SK-N-SH (cell line): Measurements from ENCODE around the gene HMGXB4. TPM values are rescaled to one million over a fixed set of nuclear protein-coding genes. Genes with fewer than 3 reads are reported as not detected.

Experiments used
- CTCF ChIA-PET: fragments of 300-600, 350-600 bp; formaldehyde crosslinking; extraction: SDS; loops from one replicate; lab custom pipeline; 2021; lab: Yijun Ruan, JAX
- POLR2A ChIA-PET: fragments of 350-600 bp; sonication (Branson Sonifier 250); formaldehyde crosslinking; extraction: SDS; loops from one replicate; lab custom pipeline; 2020; ENCODE audit warnings: antibody characterized with exemption, inconsistent platforms; lab: Yijun Ruan, JAX
- DNase-seq: peaks from one replicate; pipeline ENCODE4 v3.0.0; 2012
- H2AFZ ChIP-seq: fragments of 200-600 bp; sonication (generic); 2 replicates; pipeline ENCODE4 v1.8.1; 2016; ENCODE audit warnings: antibody characterized with exemption, mild to moderate bottlenecking, low read depth
- H3F3A ChIP-seq: fragments of 200-600 bp; sonication (generic); replicated peaks from 2 replicates; pipeline ENCODE3; 2016; ENCODE audit warnings: antibody characterized with exemption, mild to moderate bottlenecking; ENCODE audit not compliant: insufficient read depth
- H3K27ac ChIP-seq, 2 experiments: fragments of 200-500 bp in 1 of 2; fragments of 200-600 bp in 1 of 2; sonication (Bioruptor generic) in 1 of 2; sonication (generic), shearing (Covaris generic) in 1 of 2; 2 replicates each; pipeline versions ENCODE4 v1.5.1 to v1.6.1; 2014 to 2016; ENCODE audit warnings: low read depth in 2 of 2, inconsistent platforms in 1 of 2, low read length in 1 of 2, mild to moderate bottlenecking in 1 of 2, mixed read lengths in 1 of 2
- H3K27me3 ChIP-seq: fragments of 200-600 bp; sonication (generic), shearing (Covaris generic); 2 replicates; pipeline ENCODE4 v1.6.1; 2016; ENCODE audit warnings: mixed run types; ENCODE audit not compliant: insufficient read depth
- H3K36me3 ChIP-seq, 2 experiments: fragments of 200-500 bp in 1 of 2; fragments of 200-600 bp in 1 of 2; sonication (Bioruptor generic) in 1 of 2; sonication (generic) in 1 of 2; replicated peaks in 1 of 2; 2 replicates each; pipeline versions ENCODE3 to v1.5.1; 2014 to 2016; ENCODE audit warnings: low read length in 1 of 2, mild to moderate bottlenecking in 1 of 2; ENCODE audit not compliant: insufficient read depth in 2 of 2, control insufficient read depth in 1 of 2
- H3K4me1 ChIP-seq, 2 experiments: fragments of 200-500 bp in 1 of 2; fragments of 200-600 bp in 1 of 2; sonication (Bioruptor generic) in 1 of 2; sonication (generic), shearing (Covaris generic) in 1 of 2; 2 replicates each; pipeline versions ENCODE4 v1.5.1 to v1.6.1; 2014 to 2016; ENCODE audit warnings: low read depth in 1 of 2, low read length in 1 of 2, mixed run types in 1 of 2; ENCODE audit not compliant: insufficient read depth in 2 of 2, control insufficient read depth in 1 of 2
- H3K4me2 ChIP-seq: fragments of 200-600 bp; sonication (generic), shearing (Covaris generic); 2 replicates; pipeline ENCODE4 v1.6.1; 2017; ENCODE audit warnings: mixed run types
- H3K4me3 ChIP-seq, 2 experiments: fragments of 200-500 bp in 1 of 2; fragments of 200-600 bp in 1 of 2; sonication (Bioruptor generic) in 1 of 2; sonication (generic), shearing (Covaris generic) in 1 of 2; 2 replicates each; pipeline versions ENCODE4 v1.5.1 to v1.8.1; 2014 to 2016; ENCODE audit warnings: low read depth in 2 of 2, inconsistent platforms in 1 of 2, low read length in 1 of 2, mild to moderate bottlenecking in 1 of 2, mixed read lengths in 1 of 2, moderate library complexity in 1 of 2
- H3K79me2 ChIP-seq: fragments of 200-600 bp; sonication (generic); 2 replicates; pipeline ENCODE4 v1.8.1; 2017; ENCODE audit warnings: mild to moderate bottlenecking; ENCODE audit not compliant: insufficient read depth
- H3K9ac ChIP-seq: fragments of 200-600 bp; sonication (generic); 2 replicates; pipeline ENCODE4 v1.6.1; 2017; ENCODE audit warnings: mixed run types
- H3K9me2 ChIP-seq: fragments of 200-600 bp; sonication (generic); 2 replicates; pipeline ENCODE4 v1.6.1; 2017; ENCODE audit warnings: mixed run types
- H3K9me3 ChIP-seq: fragments of 200-600 bp; sonication (generic); 2 replicates; pipeline ENCODE4 v1.6.1; 2017; ENCODE audit warnings: mixed run types, mild to moderate bottlenecking, moderate library complexity
- H4K20me1 ChIP-seq: fragments of 200-600 bp; sonication (generic); 2 replicates; pipeline ENCODE4 v1.6.1; 2017; ENCODE audit warnings: mild to moderate bottlenecking, mixed run types; ENCODE audit not compliant: insufficient read depth
- ELF1 ChIP-seq: IDR thresholded peaks from 2 replicates; pipeline ENCODE4 v1.4.0; 2012
- FOXJ3 ChIP-seq: sonication (generic); formaldehyde crosslinking; IDR thresholded peaks from 2 replicates; pipeline ENCODE4 v1.5.1; 2020; ENCODE audit warnings: mild to moderate bottlenecking, missing genetic modification reagents
- FOXM1 ChIP-seq: IDR thresholded peaks from 2 replicates; pipeline ENCODE4 v1.4.0; 2012; ENCODE audit warnings: low read depth, mild to moderate bottlenecking
- GATA2 ChIP-seq: sonication (generic); formaldehyde crosslinking; IDR thresholded peaks from 2 replicates; pipeline ENCODE4 v1.5.0; 2020; ENCODE audit warnings: mild to moderate bottlenecking, missing genetic modification reagents
- JUND ChIP-seq: IDR thresholded peaks from 2 replicates; pipeline ENCODE4 v1.4.0; 2012
- MEF2A ChIP-seq: IDR thresholded peaks from 2 replicates; pipeline ENCODE4 v1.4.0; 2012; ENCODE audit warnings: low read depth, borderline replicate concordance
- NRF1 ChIP-seq: IDR thresholded peaks from 2 replicates; pipeline ENCODE4 v1.6.1; 2012; ENCODE audit warnings: low read depth, mild to moderate bottlenecking, low read length
- PBX3 ChIP-seq: IDR thresholded peaks from 2 replicates; pipeline ENCODE4; 2012
- POLR2AphosphoS5 ChIP-seq: IDR thresholded peaks from 2 replicates; pipeline ENCODE4 v1.6.1; 2012; ENCODE audit warnings: low read depth, low read length
- REST ChIP-seq: IDR thresholded peaks from 2 replicates; pipeline ENCODE4 v1.6.1; 2012; ENCODE audit warnings: mild to moderate bottlenecking, low read depth, low read length, moderate library complexity
- SIN3A ChIP-seq: IDR thresholded peaks from 2 replicates; pipeline ENCODE4 v1.6.1; 2012; ENCODE audit warnings: low read depth, mild to moderate bottlenecking, low read length, moderate library complexity, borderline replicate concordance
- SMC3 ChIP-seq: IDR thresholded peaks from 2 replicates; pipeline ENCODE4 v1.6.1; 2012; ENCODE audit warnings: low read depth, low read length, improper control_type of control experiment
- TAF1 ChIP-seq: IDR thresholded peaks from 2 replicates; pipeline ENCODE4 v1.6.1; 2012; ENCODE audit warnings: low read depth, mild to moderate bottlenecking, low read length, moderate library complexity, borderline replicate concordance
- TEAD4 ChIP-seq: IDR thresholded peaks from 2 replicates; pipeline ENCODE4 v1.4.0; 2012; ENCODE audit warnings: mild to moderate bottlenecking, borderline replicate concordance; ENCODE audit not compliant: insufficient read depth
- WGBS: methylation state at CpG from one replicate; pipeline ENCODE4 v1.1.6; 2017; ENCODE audit warnings: low lambda C conversion rate; 5-methylcytosine and 5-hydroxymethylcytosine counted together
- polyA plus RNA-seq, 3 experiments: library from polyadenylated mRNA; depleted of rRNA; stranded (reverse); fragments of >200 nt; gene quantifications; 2 replicates each; pipeline ENCODE4 v1.2.3, GENCODE V29; 2012

Gene HMGXB4
- polyA plus RNA-seq, 1 of the 3 experiments (the other 2 are of a cell fraction) = 16.5 TPM

GRCh38 chr22:35264986-35265385 is 7.7 kb downstream of the HMGXB4 start:
- H3K79me2 ChIP-seq = peaks cover 70% of the 10 kb centered on the region
- H3F3A ChIP-seq = no peaks in the 10 kb centered on the region
- H3K27ac ChIP-seq = no peak overlapping the region
- H3K4me3 ChIP-seq = no peak overlapping the region
- H3K4me1 ChIP-seq = no peaks in the 10 kb centered on the region
- H3K36me3 ChIP-seq = peaks cover 64 to 69% of the 10 kb centered on the region in 2 experiments
- H3K27me3 ChIP-seq = no peaks in the 10 kb centered on the region
- no peaks in the 10 kb centered on the region for H3K9me3 ChIP-seq
- no peak overlapping the region for H2AFZ ChIP-seq
- WGBS = 95% methylated on average over 7 of the region's 7 CpGs
- no peaks in the 10 kb centered on the region for H3K9me2 ChIP-seq
- TF ChIP-seq FOXJ3 (CRISPR knock-in tag) = no peak
- no peak for TF ChIP-seq NRF1
- TF ChIP-seq REST = no peak
- TF ChIP-seq SIN3A = no peak
- TF ChIP-seq GATA2 (CRISPR knock-in tag) = no peak
- no peak for TF ChIP-seq PBX3
- no peak for TF ChIP-seq TAF1
- no peak for TF ChIP-seq MEF2A
- TF ChIP-seq FOXM1 = no peak
- H3K4me2 ChIP-seq = no peak overlapping the region
- DNase-seq = no peak
- ChIA-PET POLR2A (no interaction called here), CTCF (no interaction called here)
- H4K20me1 ChIP-seq = peaks cover 8% of the 10 kb centered on the region; the same call in 1 of the 2 replicates
- H3K9ac ChIP-seq = no peak overlapping the region

- Histone ChIP-seq H3K4me3 (no peak overlapping the region), H2AFZ (no peak overlapping the region), H3K9ac (no peak overlapping the region), H3K9me3 (no peaks in the 10 kb centered on the region), H3K79me2 (peaks cover 63% of the 10 kb centered on the region), H3K4me2 (no peak overlapping the region), H3K27ac (no peak overlapping the region), H3F3A (no peaks in the 10 kb centered on the region), H3K9me2 (no peaks in the 10 kb centered on the region), H3K36me3 (peaks cover 72 to 82% of the 10 kb centered on the region in 2 experiments), H3K4me1 (no peaks in the 10 kb centered on the region), H4K20me1 (peaks cover 8% of the 10 kb centered on the region; the same call in 1 of the 2 replicates), H3K27me3 (no peaks in the 10 kb centered on the region)
- POLR2A ChIA-PET = no interaction called here
- CTCF ChIA-PET = no interaction called here
- 87% methylated on average over 3 of the region's 3 CpGs for WGBS
- TF ChIP-seq SIN3A (no peak), NRF1 (no peak), TEAD4 (no peak), JUND (no peak), POLR2AphosphoS5 (no peak), TAF1 (no peak), ELF1 (no peak), GATA2 (CRISPR knock-in tag) (no peak), SMC3 (no peak), MEF2A (no peak)
- DNase-seq = no peak
Observed at GRCh38 chr22:35266277-35266676, 9.0 kb downstream of the HMGXB4 start.
